Measurements from ENCODE around the gene NCKAP5L. TPM values are rescaled to one million over a fixed set of nuclear protein-coding genes. Genes with fewer than 3 reads are reported as not detected.

NCKAP5L gene
- total and polyA plus RNA-seq, 9 of the 15 experiments (the other 6 are each of a cell fraction or from before 2014, with no cell fraction given): 0.01 to 14.4 (median 3.7) TPM

DNA sequence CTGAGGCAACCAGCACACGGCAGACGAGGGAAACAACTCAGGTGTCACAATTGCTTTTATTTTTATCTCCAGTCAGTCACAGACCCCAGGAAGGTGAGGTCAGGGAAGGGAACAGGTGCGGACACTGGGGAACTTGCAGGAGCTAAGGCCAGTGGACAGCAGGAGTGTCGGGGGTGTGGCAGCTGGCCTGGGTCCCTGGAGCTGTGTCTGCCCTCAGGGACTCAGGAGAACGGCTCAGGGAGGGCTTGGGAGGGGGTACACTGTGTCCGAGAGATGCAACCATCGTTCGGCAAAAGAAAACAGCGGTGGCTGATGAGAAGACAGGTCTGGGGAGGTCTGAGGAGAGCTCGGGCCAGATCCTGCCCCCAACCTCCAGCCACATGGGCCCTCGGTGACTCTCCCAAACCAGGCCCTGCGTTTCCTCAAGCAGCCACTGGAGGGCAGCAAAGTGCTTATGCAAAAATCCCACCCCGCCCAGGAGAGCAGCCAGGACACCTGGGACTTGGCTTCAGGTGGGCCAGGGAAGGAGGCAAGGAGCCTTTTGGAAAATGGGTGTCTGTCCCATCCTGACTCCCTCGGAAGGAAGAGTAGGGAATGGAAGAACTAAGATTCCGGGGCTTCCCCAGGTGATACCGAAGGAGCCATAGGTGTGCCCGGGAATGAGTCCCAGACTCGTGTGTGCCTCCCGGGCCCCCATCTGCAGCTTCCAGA is 38.8 kb upstream of the NCKAP5L start (continued):
- TF ChIP-seq, protein P1, sequence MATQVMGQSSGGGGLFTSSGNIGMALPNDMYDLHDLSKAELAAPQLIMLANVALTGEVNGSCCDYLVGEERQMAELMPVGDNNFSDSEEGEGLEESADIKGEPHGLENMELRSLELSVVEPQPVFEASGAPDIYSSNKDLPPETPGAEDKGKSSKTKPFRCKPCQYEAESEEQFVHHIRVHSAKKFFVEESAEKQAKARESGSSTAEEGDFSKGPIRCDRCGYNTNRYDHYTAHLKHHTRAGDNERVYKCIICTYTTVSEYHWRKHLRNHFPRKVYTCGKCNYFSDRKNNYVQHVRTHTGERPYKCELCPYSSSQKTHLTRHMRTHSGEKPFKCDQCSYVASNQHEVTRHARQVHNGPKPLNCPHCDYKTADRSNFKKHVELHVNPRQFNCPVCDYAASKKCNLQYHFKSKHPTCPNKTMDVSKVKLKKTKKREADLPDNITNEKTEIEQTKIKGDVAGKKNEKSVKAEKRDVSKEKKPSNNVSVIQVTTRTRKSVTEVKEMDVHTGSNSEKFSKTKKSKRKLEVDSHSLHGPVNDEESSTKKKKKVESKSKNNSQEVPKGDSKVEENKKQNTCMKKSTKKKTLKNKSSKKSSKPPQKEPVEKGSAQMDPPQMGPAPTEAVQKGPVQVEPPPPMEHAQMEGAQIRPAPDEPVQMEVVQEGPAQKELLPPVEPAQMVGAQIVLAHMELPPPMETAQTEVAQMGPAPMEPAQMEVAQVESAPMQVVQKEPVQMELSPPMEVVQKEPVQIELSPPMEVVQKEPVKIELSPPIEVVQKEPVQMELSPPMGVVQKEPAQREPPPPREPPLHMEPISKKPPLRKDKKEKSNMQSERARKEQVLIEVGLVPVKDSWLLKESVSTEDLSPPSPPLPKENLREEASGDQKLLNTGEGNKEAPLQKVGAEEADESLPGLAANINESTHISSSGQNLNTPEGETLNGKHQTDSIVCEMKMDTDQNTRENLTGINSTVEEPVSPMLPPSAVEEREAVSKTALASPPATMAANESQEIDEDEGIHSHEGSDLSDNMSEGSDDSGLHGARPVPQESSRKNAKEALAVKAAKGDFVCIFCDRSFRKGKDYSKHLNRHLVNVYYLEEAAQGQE (IDR thresholded peaks at IDR 0.05; ENCODE audit: borderline replicate concordance): peak; percentile 76
- TF ChIP-seq, protein P1 (CRISPR knock-in tag; IDR thresholded peaks at IDR 0.05; ENCODE audit: low read depth): no peak
- TF ChIP-seq DPF2 (IDR thresholded peaks at IDR 0.05): no peak
- no peak for TF ChIP-seq TCF15 (CRISPR knock-in tag; IDR thresholded peaks at IDR 0.05)
- TF ChIP-seq ZNF740 (CRISPR knock-in tag; IDR thresholded peaks at IDR 0.05): 0 out of 2 replicates have a peak, but pooled peaks have one; percentile 37
- TF ChIP-seq ZNF740 (tag; IDR thresholded peaks at IDR 0.05): no peak
- TF ChIP-seq, protein P2, sequence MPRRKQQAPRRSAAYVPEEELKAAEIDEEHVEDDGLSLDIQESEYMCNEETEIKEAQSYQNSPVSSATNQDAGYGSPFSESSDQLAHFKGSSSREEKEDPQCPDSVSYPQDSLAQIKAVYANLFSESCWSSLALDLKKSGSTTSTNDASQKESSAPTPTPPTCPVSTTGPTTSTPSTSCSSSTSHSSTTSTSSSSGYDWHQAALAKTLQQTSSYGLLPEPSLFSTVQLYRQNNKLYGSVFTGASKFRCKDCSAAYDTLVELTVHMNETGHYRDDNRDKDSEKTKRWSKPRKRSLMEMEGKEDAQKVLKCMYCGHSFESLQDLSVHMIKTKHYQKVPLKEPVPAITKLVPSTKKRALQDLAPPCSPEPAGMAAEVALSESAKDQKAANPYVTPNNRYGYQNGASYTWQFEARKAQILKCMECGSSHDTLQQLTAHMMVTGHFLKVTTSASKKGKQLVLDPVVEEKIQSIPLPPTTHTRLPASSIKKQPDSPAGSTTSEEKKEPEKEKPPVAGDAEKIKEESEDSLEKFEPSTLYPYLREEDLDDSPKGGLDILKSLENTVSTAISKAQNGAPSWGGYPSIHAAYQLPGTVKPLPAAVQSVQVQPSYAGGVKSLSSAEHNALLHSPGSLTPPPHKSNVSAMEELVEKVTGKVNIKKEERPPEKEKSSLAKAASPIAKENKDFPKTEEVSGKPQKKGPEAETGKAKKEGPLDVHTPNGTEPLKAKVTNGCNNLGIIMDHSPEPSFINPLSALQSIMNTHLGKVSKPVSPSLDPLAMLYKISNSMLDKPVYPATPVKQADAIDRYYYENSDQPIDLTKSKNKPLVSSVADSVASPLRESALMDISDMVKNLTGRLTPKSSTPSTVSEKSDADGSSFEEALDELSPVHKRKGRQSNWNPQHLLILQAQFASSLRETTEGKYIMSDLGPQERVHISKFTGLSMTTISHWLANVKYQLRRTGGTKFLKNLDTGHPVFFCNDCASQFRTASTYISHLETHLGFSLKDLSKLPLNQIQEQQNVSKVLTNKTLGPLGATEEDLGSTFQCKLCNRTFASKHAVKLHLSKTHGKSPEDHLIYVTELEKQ (CRISPR knock-in tag; IDR thresholded peaks at IDR 0.05): no peak
- TF ChIP-seq ZFP30 (CRISPR knock-in tag; IDR thresholded peaks at IDR 0.05; ENCODE audit: borderline replicate concordance): no peak
- no peak for TF ChIP-seq OTX1 (CRISPR knock-in tag; IDR thresholded peaks at IDR 0.05)
- no peak for TF ChIP-seq ZKSCAN8 (CRISPR knock-in tag; IDR thresholded peaks at IDR 0.05)
- 0 out of 2 replicates have a peak, but pooled peaks have one; percentile 27 for TF ChIP-seq ZNF431 (CRISPR knock-in tag; IDR thresholded peaks at IDR 0.05)
- TF ChIP-seq, protein P3, sequence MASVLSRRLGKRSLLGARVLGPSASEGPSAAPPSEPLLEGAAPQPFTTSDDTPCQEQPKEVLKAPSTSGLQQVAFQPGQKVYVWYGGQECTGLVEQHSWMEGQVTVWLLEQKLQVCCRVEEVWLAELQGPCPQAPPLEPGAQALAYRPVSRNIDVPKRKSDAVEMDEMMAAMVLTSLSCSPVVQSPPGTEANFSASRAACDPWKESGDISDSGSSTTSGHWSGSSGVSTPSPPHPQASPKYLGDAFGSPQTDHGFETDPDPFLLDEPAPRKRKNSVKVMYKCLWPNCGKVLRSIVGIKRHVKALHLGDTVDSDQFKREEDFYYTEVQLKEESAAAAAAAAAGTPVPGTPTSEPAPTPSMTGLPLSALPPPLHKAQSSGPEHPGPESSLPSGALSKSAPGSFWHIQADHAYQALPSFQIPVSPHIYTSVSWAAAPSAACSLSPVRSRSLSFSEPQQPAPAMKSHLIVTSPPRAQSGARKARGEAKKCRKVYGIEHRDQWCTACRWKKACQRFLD (CRISPR knock-in tag; IDR thresholded peaks at IDR 0.05): no peak

All from K562 (cell line).